ENCODE measurements around the gene P3H2. TPM values are rescaled to one million over a fixed set of nuclear protein-coding genes. Genes with fewer than 3 reads are reported as not detected.

The P3H2 gene
- total RNA-seq, 1 experiment from 2014 or later: 20.9 TPM

DNA sequence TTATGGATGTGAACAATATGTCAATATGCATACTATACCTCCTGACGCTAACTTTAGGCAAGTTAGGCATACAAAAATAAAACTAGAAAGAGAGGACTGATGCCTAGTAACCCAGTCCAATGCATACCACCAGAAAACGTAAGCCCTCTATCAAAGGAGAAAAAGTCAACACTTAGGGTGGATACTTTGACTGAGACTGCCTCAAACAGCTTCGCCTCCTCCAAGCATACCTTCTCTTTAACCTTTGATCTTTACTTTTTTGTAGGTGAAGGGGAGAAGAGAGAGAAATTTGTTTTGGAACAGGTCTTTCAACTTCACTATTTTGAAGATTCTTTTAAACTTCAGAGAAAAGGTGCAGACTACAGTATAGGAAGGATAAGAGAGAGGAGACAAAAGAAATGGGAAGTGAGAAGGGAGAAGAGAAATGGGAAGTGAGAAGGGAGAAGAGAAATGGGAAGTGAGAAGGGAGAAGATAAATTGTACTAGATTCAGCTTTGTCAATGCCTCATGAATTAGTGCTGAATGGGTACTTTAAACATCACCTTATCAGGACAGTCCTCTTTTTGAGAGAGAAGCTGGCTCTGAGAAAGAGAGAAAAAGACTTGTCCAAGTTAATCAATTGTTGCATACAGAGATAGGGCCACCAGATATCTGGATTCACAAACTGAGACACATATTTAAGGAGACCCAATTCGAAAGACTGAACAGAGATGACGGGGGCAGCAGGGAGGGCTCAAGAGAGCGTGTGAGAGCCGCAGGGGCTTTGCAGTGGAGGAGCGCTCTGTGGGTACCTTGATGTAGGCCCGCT, 1.0 kb downstream of the P3H2 start:
- Histone ChIP-seq H3K4me1 (replicated peaks; ENCODE audit: insufficient read depth) (peaks cover 42% of the 10 kb centered on the region), H3F3A (ENCODE audit: insufficient read depth, low read depth) (0 out of 2 replicates have a peak, but pooled peaks cover 5% of the 10 kb centered on the region), H3K79me2 (ENCODE audit: low read depth) (no peaks in the 10 kb centered on the region), H4K20me1 (ENCODE audit: insufficient read depth) (no peaks in the 10 kb centered on the region), H3K27ac (no peak overlapping the region), H3K9me3 (ENCODE audit: insufficient read depth, low read depth) (no peaks in the 10 kb centered on the region), H3K9me2 (ENCODE audit: insufficient read depth) (no peaks in the 10 kb centered on the region), H3K36me3 (ENCODE audit: low read depth) (no peaks in the 10 kb centered on the region), H3K4me3 (peak overlapping the region; percentile 90; the same call in 1 of the 2 replicates), H3K4me2 (peak overlapping the region; percentile 79), H3K27me3 (ENCODE audit: insufficient read depth, low read depth) (no peaks in the 10 kb centered on the region), H2AFZ (peak overlapping the region; percentile 39)
- ChIA-PET POLR2A (ENCODE audit: unreplicated experiment) (no interaction called here), CTCF (interaction anchor here (1.5 to 1.7 kb wide), 2 partner anchors 83 to 93 kb away, joined by 3 to 6 read pairs; no protein-coding TSS in a partner anchor)
- TSS peak; percentile 41 for BruUV-seq (replicated peaks)
- intact Hi-C loops (cut with micrococcal nuclease; ENCODE audit: unreplicated experiment): loop anchor here (1.0 to 5.0 kb wide), 4 partner anchors 68 to 203 kb away; partner anchors contain the start of gene CLDN1
- TF ChIP-seq, protein P1, sequence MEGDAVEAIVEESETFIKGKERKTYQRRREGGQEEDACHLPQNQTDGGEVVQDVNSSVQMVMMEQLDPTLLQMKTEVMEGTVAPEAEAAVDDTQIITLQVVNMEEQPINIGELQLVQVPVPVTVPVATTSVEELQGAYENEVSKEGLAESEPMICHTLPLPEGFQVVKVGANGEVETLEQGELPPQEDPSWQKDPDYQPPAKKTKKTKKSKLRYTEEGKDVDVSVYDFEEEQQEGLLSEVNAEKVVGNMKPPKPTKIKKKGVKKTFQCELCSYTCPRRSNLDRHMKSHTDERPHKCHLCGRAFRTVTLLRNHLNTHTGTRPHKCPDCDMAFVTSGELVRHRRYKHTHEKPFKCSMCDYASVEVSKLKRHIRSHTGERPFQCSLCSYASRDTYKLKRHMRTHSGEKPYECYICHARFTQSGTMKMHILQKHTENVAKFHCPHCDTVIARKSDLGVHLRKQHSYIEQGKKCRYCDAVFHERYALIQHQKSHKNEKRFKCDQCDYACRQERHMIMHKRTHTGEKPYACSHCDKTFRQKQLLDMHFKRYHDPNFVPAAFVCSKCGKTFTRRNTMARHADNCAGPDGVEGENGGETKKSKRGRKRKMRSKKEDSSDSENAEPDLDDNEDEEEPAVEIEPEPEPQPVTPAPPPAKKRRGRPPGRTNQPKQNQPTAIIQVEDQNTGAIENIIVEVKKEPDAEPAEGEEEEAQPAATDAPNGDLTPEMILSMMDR (conservative IDR thresholded peaks at IDR 0.05): no peak
- TF ChIP-seq EZH2 (IDR thresholded peaks at IDR 0.05; ENCODE audit: low read depth): no peak
- peak in 1 of 2 experiments; percentile 47 for DNase-seq

DNA sequence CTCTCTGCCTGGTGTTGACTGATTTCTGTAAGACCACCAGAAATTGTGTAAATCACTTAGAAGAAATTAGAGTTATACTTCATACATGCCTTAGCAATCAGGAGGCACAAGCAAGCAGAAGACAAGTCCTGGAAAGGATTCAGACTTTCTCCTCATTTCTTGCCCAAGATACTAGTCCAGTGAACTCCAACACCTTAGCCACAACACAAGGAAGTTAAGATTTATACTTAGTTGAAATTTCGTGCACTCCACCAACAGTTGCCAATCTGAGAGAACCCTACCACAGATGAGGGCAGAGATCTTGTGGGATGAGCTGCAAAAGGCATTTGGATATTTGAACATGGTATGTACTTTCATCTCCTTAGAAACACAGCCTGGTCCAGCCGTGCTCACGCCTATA, 2.3 kb downstream of the P3H2 start:
- Histone ChIP-seq H3K36me3 (ENCODE audit: low read depth) (no peaks in the 10 kb centered on the region), H3K4me2 (peak overlapping the region; percentile 46), H3K9me2 (ENCODE audit: insufficient read depth) (no peaks in the 10 kb centered on the region), H3K27me3 (ENCODE audit: insufficient read depth, low read depth) (no peaks in the 10 kb centered on the region), H3K79me2 (ENCODE audit: low read depth) (no peaks in the 10 kb centered on the region), H4K20me1 (ENCODE audit: insufficient read depth) (no peaks in the 10 kb centered on the region), H3K27ac (no peak overlapping the region), H3K9me3 (ENCODE audit: insufficient read depth, low read depth) (no peaks in the 10 kb centered on the region), H2AFZ (no peak overlapping the region), H3K4me3 (no peak overlapping the region), H3K4me1 (replicated peaks; ENCODE audit: insufficient read depth) (peaks cover 42% of the 10 kb centered on the region), H3F3A (ENCODE audit: insufficient read depth, low read depth) (0 out of 2 replicates have a peak, but pooled peaks cover 5% of the 10 kb centered on the region)
- TF ChIP-seq, protein P1 (conservative IDR thresholded peaks at IDR 0.05): no peak
- no peak for TF ChIP-seq EZH2 (IDR thresholded peaks at IDR 0.05; ENCODE audit: low read depth)
- DNase-seq: no peak
- CTCF ChIA-PET: no interaction called here
- intact Hi-C loops (cut with micrococcal nuclease; ENCODE audit: unreplicated experiment): no loop called here
- POLR2A ChIA-PET (ENCODE audit: unreplicated experiment): interaction anchor here (0.7 kb wide), 1 partner anchor 64 kb away, joined by 3 read pairs; no protein-coding TSS in a partner anchor
- no TSS peak for BruUV-seq (replicated peaks)

DNA sequence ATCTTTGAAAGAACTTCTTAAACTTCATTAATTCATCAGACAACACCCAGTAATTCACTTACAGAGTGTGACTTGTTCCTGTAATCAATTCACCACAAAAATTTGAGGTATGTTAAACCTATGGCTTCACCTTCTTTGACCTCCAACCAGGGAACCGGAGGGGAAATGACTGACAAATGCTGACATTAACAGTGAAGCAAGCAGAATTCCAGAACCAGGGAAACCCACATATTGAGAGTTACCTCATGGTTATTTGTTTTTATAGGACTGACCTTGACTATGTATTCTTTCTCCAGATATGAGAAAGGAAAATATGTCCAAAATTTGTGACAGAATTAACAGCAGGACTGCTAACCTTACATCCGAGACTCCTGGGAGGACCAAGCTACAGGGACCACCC, 2.7 kb downstream of the P3H2 start:
- BruUV-seq (replicated peaks): no TSS peak
- Histone ChIP-seq H2AFZ (no peak overlapping the region), H3K27me3 (ENCODE audit: insufficient read depth, low read depth) (no peaks in the 10 kb centered on the region), H3K4me1 (replicated peaks; ENCODE audit: insufficient read depth) (peaks cover 42% of the 10 kb centered on the region), H3K9me2 (ENCODE audit: insufficient read depth) (no peaks in the 10 kb centered on the region), H3F3A (ENCODE audit: insufficient read depth, low read depth) (0 out of 2 replicates have a peak, but pooled peaks cover 5% of the 10 kb centered on the region), H3K79me2 (ENCODE audit: low read depth) (no peaks in the 10 kb centered on the region), H3K4me2 (peak overlapping the region; percentile 46), H3K27ac (no peak overlapping the region), H3K4me3 (no peak overlapping the region), H3K36me3 (ENCODE audit: low read depth) (no peaks in the 10 kb centered on the region), H4K20me1 (ENCODE audit: insufficient read depth) (no peaks in the 10 kb centered on the region), H3K9me3 (ENCODE audit: insufficient read depth, low read depth) (no peaks in the 10 kb centered on the region)
- intact Hi-C loops (cut with micrococcal nuclease; ENCODE audit: unreplicated experiment): loop anchor here (2.0 kb wide), 1 partner anchor 41 kb away; no protein-coding TSS in a partner anchor
- ChIA-PET CTCF (no interaction called here), POLR2A (ENCODE audit: unreplicated experiment) (interaction anchor here (0.7 kb wide), 1 partner anchor 65 kb away, joined by 3 read pairs; no protein-coding TSS in a partner anchor)
- TF ChIP-seq, protein P1 (conservative IDR thresholded peaks at IDR 0.05): no peak
- TF ChIP-seq EZH2 (IDR thresholded peaks at IDR 0.05; ENCODE audit: low read depth): no peak
- DNase-seq: peak; percentile 14 to 69
